SK-N-SH (cell line): ENCODE measurements around the gene EIF2S2. TPM values are rescaled to one million over a fixed set of nuclear protein-coding genes. Genes with fewer than 3 reads are reported as not detected.

Experiments used
- CTCF ChIA-PET: fragments of 300-600, 350-600 bp; formaldehyde crosslinking; extraction: SDS; loops from one replicate; lab custom pipeline; 2021; lab: Yijun Ruan, JAX
- POLR2A ChIA-PET: fragments of 350-600 bp; sonication (Branson Sonifier 250); formaldehyde crosslinking; extraction: SDS; loops from one replicate; lab custom pipeline; 2020; ENCODE audit warnings: antibody characterized with exemption, inconsistent platforms; lab: Yijun Ruan, JAX
- DNase-seq: peaks from one replicate; pipeline ENCODE4 v3.0.0; 2012
- H2AFZ ChIP-seq: fragments of 200-600 bp; sonication (generic); 2 replicates; pipeline ENCODE4 v1.8.1; 2016; ENCODE audit warnings: antibody characterized with exemption, mild to moderate bottlenecking, low read depth
- H3F3A ChIP-seq: fragments of 200-600 bp; sonication (generic); replicated peaks from 2 replicates; pipeline ENCODE3; 2016; ENCODE audit warnings: antibody characterized with exemption, mild to moderate bottlenecking; ENCODE audit not compliant: insufficient read depth
- H3K27ac ChIP-seq, 2 experiments: fragments of 200-500 bp in 1 of 2; fragments of 200-600 bp in 1 of 2; sonication (Bioruptor generic) in 1 of 2; sonication (generic), shearing (Covaris generic) in 1 of 2; 2 replicates each; pipeline versions ENCODE4 v1.5.1 to v1.6.1; 2014 to 2016; ENCODE audit warnings: low read depth in 2 of 2, inconsistent platforms in 1 of 2, low read length in 1 of 2, mild to moderate bottlenecking in 1 of 2, mixed read lengths in 1 of 2
- H3K27me3 ChIP-seq: fragments of 200-600 bp; sonication (generic), shearing (Covaris generic); 2 replicates; pipeline ENCODE4 v1.6.1; 2016; ENCODE audit warnings: mixed run types; ENCODE audit not compliant: insufficient read depth
- H3K36me3 ChIP-seq, 2 experiments: fragments of 200-500 bp in 1 of 2; fragments of 200-600 bp in 1 of 2; sonication (Bioruptor generic) in 1 of 2; sonication (generic) in 1 of 2; replicated peaks in 1 of 2; 2 replicates each; pipeline versions ENCODE3 to v1.5.1; 2014 to 2016; ENCODE audit warnings: low read length in 1 of 2, mild to moderate bottlenecking in 1 of 2; ENCODE audit not compliant: insufficient read depth in 2 of 2, control insufficient read depth in 1 of 2
- H3K4me1 ChIP-seq, 2 experiments: fragments of 200-500 bp in 1 of 2; fragments of 200-600 bp in 1 of 2; sonication (Bioruptor generic) in 1 of 2; sonication (generic), shearing (Covaris generic) in 1 of 2; 2 replicates each; pipeline versions ENCODE4 v1.5.1 to v1.6.1; 2014 to 2016; ENCODE audit warnings: low read depth in 1 of 2, low read length in 1 of 2, mixed run types in 1 of 2; ENCODE audit not compliant: insufficient read depth in 2 of 2, control insufficient read depth in 1 of 2
- H3K4me2 ChIP-seq: fragments of 200-600 bp; sonication (generic), shearing (Covaris generic); 2 replicates; pipeline ENCODE4 v1.6.1; 2017; ENCODE audit warnings: mixed run types
- H3K4me3 ChIP-seq, 2 experiments: fragments of 200-500 bp in 1 of 2; fragments of 200-600 bp in 1 of 2; sonication (Bioruptor generic) in 1 of 2; sonication (generic), shearing (Covaris generic) in 1 of 2; 2 replicates each; pipeline versions ENCODE4 v1.5.1 to v1.8.1; 2014 to 2016; ENCODE audit warnings: low read depth in 2 of 2, inconsistent platforms in 1 of 2, low read length in 1 of 2, mild to moderate bottlenecking in 1 of 2, mixed read lengths in 1 of 2, moderate library complexity in 1 of 2
- H3K79me2 ChIP-seq: fragments of 200-600 bp; sonication (generic); 2 replicates; pipeline ENCODE4 v1.8.1; 2017; ENCODE audit warnings: mild to moderate bottlenecking; ENCODE audit not compliant: insufficient read depth
- H3K9ac ChIP-seq: fragments of 200-600 bp; sonication (generic); 2 replicates; pipeline ENCODE4 v1.6.1; 2017; ENCODE audit warnings: mixed run types
- H3K9me2 ChIP-seq: fragments of 200-600 bp; sonication (generic); 2 replicates; pipeline ENCODE4 v1.6.1; 2017; ENCODE audit warnings: mixed run types
- H3K9me3 ChIP-seq: fragments of 200-600 bp; sonication (generic); 2 replicates; pipeline ENCODE4 v1.6.1; 2017; ENCODE audit warnings: mixed run types, mild to moderate bottlenecking, moderate library complexity
- H4K20me1 ChIP-seq: fragments of 200-600 bp; sonication (generic); 2 replicates; pipeline ENCODE4 v1.6.1; 2017; ENCODE audit warnings: mild to moderate bottlenecking, mixed run types; ENCODE audit not compliant: insufficient read depth
- ELF1 ChIP-seq: IDR thresholded peaks from 2 replicates; pipeline ENCODE4 v1.4.0; 2012
- EP300 ChIP-seq, 2 experiments: IDR thresholded peaks; 2 replicates each; pipeline versions ENCODE4 v1.4.0 to v1.6.1; 2012; ENCODE audit warnings: borderline replicate concordance in 1 of 2, low read depth in 1 of 2, low read length in 1 of 2
- FOSL2 ChIP-seq: IDR thresholded peaks from 2 replicates; pipeline ENCODE4 v1.4.0; 2012; ENCODE audit warnings: low read depth, mild to moderate bottlenecking, moderate library complexity, borderline replicate concordance
- FOXJ3 ChIP-seq: sonication (generic); formaldehyde crosslinking; IDR thresholded peaks from 2 replicates; pipeline ENCODE4 v1.5.1; 2020; ENCODE audit warnings: mild to moderate bottlenecking, missing genetic modification reagents
- FOXM1 ChIP-seq: IDR thresholded peaks from 2 replicates; pipeline ENCODE4 v1.4.0; 2012; ENCODE audit warnings: low read depth, mild to moderate bottlenecking
- GABPA ChIP-seq: IDR thresholded peaks from 2 replicates; pipeline ENCODE4 v1.4.0; 2012; ENCODE audit warnings: low read depth, mild to moderate bottlenecking
- GATA2 ChIP-seq: sonication (generic); formaldehyde crosslinking; IDR thresholded peaks from 2 replicates; pipeline ENCODE4 v1.5.0; 2020; ENCODE audit warnings: mild to moderate bottlenecking, missing genetic modification reagents
- IRF3 ChIP-seq: fragments of 150-350 bp; IDR thresholded peaks from 2 replicates; pipeline ENCODE4 v1.6.1; 2016; ENCODE audit warnings: mild to moderate bottlenecking, low read depth, low read length
- MAX ChIP-seq: IDR thresholded peaks from 2 replicates; pipeline ENCODE4 v1.4.0; 2012; ENCODE audit warnings: low read depth
- MXI1 ChIP-seq: IDR thresholded peaks from 2 replicates; pipeline ENCODE4 v1.6.1; 2012; ENCODE audit warnings: mild to moderate bottlenecking, low read depth, low read length, improper control_type of control experiment
- NFIC ChIP-seq: IDR thresholded peaks from 2 replicates; pipeline ENCODE4 v1.4.0; 2012; ENCODE audit warnings: borderline replicate concordance
- POLR2AphosphoS5 ChIP-seq: IDR thresholded peaks from 2 replicates; pipeline ENCODE4 v1.6.1; 2012; ENCODE audit warnings: low read depth, low read length
- RCOR1 ChIP-seq: fragments of 150-350 bp; IDR thresholded peaks from 2 replicates; pipeline ENCODE4 v1.6.1; 2017; ENCODE audit warnings: antibody characterized with exemption, low read length
- RXRA ChIP-seq: IDR thresholded peaks from 2 replicates; pipeline ENCODE4 v1.4.0; 2012; ENCODE audit warnings: low read depth, mild to moderate bottlenecking, borderline replicate concordance
- SIN3A ChIP-seq: IDR thresholded peaks from 2 replicates; pipeline ENCODE4 v1.6.1; 2012; ENCODE audit warnings: low read depth, mild to moderate bottlenecking, low read length, moderate library complexity, borderline replicate concordance
- TAF1 ChIP-seq: IDR thresholded peaks from 2 replicates; pipeline ENCODE4 v1.6.1; 2012; ENCODE audit warnings: low read depth, mild to moderate bottlenecking, low read length, moderate library complexity, borderline replicate concordance
- TCF12 ChIP-seq: IDR thresholded peaks from 2 replicates; pipeline ENCODE4 v1.4.0; 2012
- YY1 ChIP-seq: IDR thresholded peaks from 2 replicates; pipeline ENCODE4 v1.4.0; 2012; ENCODE audit warnings: low read depth, mild to moderate bottlenecking
- WGBS: methylation state at CpG from one replicate; pipeline ENCODE4 v1.1.6; 2017; ENCODE audit warnings: low lambda C conversion rate; 5-methylcytosine and 5-hydroxymethylcytosine counted together
- polyA plus RNA-seq, 3 experiments: library from polyadenylated mRNA; depleted of rRNA; stranded (reverse); fragments of >200 nt; gene quantifications; 2 replicates each; pipeline ENCODE4 v1.2.3, GENCODE V29; 2012
- TF ChIP-seq, protein P1 (sequence below): fragments of 200-600 bp; sonication (generic); IDR thresholded peaks from 2 replicates; pipeline ENCODE4 v1.6.1; 2017; ENCODE audit warnings: antibody characterized with exemption, mild to moderate bottlenecking, moderate library complexity

Gene EIF2S2
- polyA plus RNA-seq, 1 of the 3 experiments (the other 2 are of a cell fraction), result 50.7 TPM

DNA sequence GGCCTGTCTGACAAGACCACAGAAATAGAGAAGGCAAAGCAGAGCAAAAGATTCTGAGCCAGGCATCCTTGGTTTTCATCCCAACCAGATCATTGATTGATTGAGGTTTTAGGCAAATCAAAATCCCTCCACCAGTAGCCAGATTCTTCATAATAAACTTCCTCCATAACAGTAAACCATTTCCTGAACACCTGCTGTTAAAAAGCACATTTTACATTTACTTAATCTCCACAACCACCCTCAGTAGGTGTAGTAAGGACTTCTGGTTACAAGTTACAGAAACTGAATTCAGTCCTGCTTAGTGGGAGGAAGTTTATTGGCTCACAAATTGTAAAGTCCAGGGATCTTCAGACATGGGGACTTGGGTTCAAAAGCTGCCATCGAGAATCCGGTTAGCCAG, 28.3 kb downstream of the EIF2S2 start:
- no peak overlapping the region for H3K9ac ChIP-seq
- peaks cover 24% of the 10 kb centered on the region for H4K20me1 ChIP-seq
- H3K9me3 ChIP-seq, result no peaks in the 10 kb centered on the region
- POLR2A ChIA-PET, result no interaction called here
- H3K79me2 ChIP-seq, result peaks cover 1% of the 10 kb centered on the region
- CTCF ChIA-PET, result interaction anchor here (1.3 to 3.2 kb wide), 2 partner anchors 14 to 41 kb away, joined by 3 to 29 read pairs; no protein-coding TSS in a partner anchor
- no peak overlapping the region for H3K4me3 ChIP-seq
- H2AFZ ChIP-seq, result no peak overlapping the region
- TF ChIP-seq NFIC (no peak), FOXM1 (no peak), MAX (no peak), RCOR1 (no peak), RXRA (no peak), GABPA (no peak), ELF1 (no peak), EP300 (IDR thresholded peaks at IDR 0.05; ENCODE audit: borderline replicate concordance in 1 of 2, low read depth in 1 of 2, low read length in 1 of 2) (no peak), IRF3 (no peak), MXI1 (no peak), YY1 (no peak), TCF12 (no peak), POLR2AphosphoS5 (no peak; the same call in 1 of the 2 replicates), SIN3A (no peak), FOXJ3 (no peak), GATA2 (CRISPR knock-in tag) (no peak)
- TF ChIP-seq, protein P1, sequence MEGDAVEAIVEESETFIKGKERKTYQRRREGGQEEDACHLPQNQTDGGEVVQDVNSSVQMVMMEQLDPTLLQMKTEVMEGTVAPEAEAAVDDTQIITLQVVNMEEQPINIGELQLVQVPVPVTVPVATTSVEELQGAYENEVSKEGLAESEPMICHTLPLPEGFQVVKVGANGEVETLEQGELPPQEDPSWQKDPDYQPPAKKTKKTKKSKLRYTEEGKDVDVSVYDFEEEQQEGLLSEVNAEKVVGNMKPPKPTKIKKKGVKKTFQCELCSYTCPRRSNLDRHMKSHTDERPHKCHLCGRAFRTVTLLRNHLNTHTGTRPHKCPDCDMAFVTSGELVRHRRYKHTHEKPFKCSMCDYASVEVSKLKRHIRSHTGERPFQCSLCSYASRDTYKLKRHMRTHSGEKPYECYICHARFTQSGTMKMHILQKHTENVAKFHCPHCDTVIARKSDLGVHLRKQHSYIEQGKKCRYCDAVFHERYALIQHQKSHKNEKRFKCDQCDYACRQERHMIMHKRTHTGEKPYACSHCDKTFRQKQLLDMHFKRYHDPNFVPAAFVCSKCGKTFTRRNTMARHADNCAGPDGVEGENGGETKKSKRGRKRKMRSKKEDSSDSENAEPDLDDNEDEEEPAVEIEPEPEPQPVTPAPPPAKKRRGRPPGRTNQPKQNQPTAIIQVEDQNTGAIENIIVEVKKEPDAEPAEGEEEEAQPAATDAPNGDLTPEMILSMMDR, result no peak
- H3K4me2 ChIP-seq, result no peak overlapping the region
- H3F3A ChIP-seq, result peaks cover 27% of the 10 kb centered on the region
- WGBS, result 100% methylated on average over 2 of the region's 2 CpGs
- no peak for DNase-seq
- H3K27me3 ChIP-seq, result no peaks in the 10 kb centered on the region
- peaks cover 17 to 35% of the 10 kb centered on the region in 2 experiments for H3K36me3 ChIP-seq
- no peaks in the 10 kb centered on the region for H3K9me2 ChIP-seq
- H3K4me1 ChIP-seq, result peaks cover 8% of the 10 kb centered on the region in 2 experiments; a peak in 1 of 4 replicates
- no peak overlapping the region; a peak in 1 of 4 replicates for H3K27ac ChIP-seq

DNA sequence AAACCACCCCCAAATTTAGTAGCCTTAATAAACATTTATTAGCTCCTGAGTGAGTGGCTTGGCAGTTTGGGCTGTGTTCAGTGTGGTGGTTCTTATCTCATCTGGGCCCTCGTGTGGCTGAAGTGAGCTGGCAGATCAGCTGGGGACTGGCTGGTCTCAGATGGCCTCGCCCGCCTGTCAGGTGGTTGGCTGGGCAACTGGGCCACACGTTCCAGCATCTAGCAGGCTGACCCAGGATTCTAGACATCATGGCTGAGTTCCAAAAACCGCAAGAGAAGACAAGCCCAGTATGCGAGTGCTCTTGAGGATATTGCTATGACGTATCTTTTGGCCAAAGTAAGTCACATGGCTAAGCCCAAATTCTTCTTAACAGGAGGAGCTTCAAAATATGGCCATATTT, 28.9 kb downstream of the EIF2S2 start:
- H3K9me3 ChIP-seq, result no peaks in the 10 kb centered on the region
- peaks cover 17 to 35% of the 10 kb centered on the region in 2 experiments for H3K36me3 ChIP-seq
- no peak for DNase-seq
- 83% methylated on average over 7 of the region's 7 CpGs for WGBS
- H3K79me2 ChIP-seq, result no peaks in the 10 kb centered on the region; the same call in 1 of the 2 replicates
- H3K27me3 ChIP-seq, result no peaks in the 10 kb centered on the region
- ChIA-PET POLR2A (interaction anchor here (1.2 kb wide), 1 partner anchor 29 kb away, joined by 4 read pairs; the partner anchor contains the start of gene EIF2S2), CTCF (interaction anchor here (0.9 to 3.2 kb wide), 6 partner anchors 13 to 291 kb away, joined by 3 to 29 read pairs (median 4); no protein-coding TSS in a partner anchor)
- peaks cover 21% of the 10 kb centered on the region for H3F3A ChIP-seq
- TF ChIP-seq IRF3, result no peak
- no peak for TF ChIP-seq TCF12
- peak; percentile 36; the same call in 1 of the 2 replicates for TF ChIP-seq GATA2 (CRISPR knock-in tag)
- no peak for TF ChIP-seq FOSL2
- TF ChIP-seq TAF1, result no peak
- peaks cover 19% of the 10 kb centered on the region for H4K20me1 ChIP-seq
- no peak overlapping the region for H3K9ac ChIP-seq
- no peaks in the 10 kb centered on the region for H3K9me2 ChIP-seq
- H3K4me2 ChIP-seq, result no peak overlapping the region
- H3K4me3 ChIP-seq, result no peak overlapping the region
- H3K4me1 ChIP-seq, result peaks cover 8% of the 10 kb centered on the region in 2 experiments; a peak in 1 of 4 replicates
- no peak overlapping the region for H2AFZ ChIP-seq
- no peak overlapping the region for H3K27ac ChIP-seq
